LNCAP (cell line): ENCODE results near the gene KCNQ1OT1.

ENCODE experiments used
- TF ChIP-seq, protein P1 (sequence below): fragments of 450-650 bp; IDR thresholded peaks from 2 replicates; pipeline ENCODE4 v1.5.1; 2017; ENCODE audit warnings: mild to moderate bottlenecking

KCNQ1OT1 gene

DNA sequence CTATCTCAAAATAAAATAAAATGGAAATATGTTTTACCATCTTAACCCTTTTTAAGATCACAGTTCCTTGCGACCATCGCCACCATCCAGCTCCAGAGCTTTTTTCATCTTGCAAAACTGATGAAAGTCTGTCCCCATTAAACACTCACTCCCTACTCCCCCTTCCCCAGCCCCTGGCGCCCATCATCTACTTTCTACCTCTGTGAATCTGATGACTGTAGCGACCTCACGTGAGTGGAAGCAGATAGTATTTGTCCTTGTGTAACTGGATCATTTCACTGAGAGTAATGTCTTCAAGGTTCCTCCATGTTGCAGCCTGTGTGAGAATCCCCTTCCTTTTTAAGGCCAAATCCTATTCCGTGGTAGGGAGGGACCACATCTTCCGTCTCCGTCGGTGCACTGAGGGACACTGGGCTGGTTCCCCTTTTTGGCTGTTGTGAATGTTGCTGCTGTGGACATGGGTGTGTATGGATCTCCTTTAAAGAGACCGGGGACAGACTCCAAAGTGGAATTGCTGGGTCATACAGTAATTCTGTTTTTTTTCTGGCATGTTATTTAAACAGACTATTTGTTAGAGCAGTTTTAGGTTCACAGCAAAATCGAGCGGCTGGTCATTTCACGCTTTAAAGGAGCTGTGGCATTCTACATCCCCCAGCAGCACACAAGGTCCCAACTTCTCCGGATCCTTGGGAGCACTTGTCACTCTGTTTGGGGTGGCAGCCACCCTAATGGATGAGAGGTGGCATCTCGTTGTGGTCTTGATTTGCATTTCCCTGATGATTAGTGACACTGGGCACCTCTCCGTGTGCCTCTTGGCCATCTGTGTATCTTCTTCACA is 135.0 kb downstream of the KCNQ1OT1 start:
- TF ChIP-seq, protein P1, sequence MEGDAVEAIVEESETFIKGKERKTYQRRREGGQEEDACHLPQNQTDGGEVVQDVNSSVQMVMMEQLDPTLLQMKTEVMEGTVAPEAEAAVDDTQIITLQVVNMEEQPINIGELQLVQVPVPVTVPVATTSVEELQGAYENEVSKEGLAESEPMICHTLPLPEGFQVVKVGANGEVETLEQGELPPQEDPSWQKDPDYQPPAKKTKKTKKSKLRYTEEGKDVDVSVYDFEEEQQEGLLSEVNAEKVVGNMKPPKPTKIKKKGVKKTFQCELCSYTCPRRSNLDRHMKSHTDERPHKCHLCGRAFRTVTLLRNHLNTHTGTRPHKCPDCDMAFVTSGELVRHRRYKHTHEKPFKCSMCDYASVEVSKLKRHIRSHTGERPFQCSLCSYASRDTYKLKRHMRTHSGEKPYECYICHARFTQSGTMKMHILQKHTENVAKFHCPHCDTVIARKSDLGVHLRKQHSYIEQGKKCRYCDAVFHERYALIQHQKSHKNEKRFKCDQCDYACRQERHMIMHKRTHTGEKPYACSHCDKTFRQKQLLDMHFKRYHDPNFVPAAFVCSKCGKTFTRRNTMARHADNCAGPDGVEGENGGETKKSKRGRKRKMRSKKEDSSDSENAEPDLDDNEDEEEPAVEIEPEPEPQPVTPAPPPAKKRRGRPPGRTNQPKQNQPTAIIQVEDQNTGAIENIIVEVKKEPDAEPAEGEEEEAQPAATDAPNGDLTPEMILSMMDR: no peak

DNA sequence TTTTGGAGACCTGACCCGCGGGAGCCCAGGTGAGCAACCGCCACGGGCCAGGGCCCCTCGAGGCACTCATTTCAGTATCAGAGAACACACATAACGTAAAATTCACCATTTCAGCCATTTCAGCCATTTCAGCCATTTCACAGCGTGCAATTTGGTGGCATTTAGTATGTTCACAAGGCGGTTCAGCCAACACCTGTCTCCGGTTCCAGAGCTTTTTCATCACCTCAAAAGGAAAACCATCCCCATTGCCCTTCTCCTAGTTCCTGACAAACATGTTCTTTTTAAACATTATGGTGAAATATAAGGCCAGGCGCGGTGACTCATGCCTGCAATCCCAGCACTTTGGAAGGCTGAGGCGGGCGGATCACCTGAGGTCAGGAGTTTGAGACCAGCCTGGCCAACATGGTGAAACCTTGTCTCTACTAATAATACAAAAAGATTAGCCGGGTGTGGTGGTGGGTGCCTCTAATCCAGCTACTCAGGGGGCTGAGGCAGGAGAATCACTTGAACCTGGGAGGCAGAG is 135.7 kb downstream of the KCNQ1OT1 start:
- TF ChIP-seq, protein P1: no peak

DNA sequence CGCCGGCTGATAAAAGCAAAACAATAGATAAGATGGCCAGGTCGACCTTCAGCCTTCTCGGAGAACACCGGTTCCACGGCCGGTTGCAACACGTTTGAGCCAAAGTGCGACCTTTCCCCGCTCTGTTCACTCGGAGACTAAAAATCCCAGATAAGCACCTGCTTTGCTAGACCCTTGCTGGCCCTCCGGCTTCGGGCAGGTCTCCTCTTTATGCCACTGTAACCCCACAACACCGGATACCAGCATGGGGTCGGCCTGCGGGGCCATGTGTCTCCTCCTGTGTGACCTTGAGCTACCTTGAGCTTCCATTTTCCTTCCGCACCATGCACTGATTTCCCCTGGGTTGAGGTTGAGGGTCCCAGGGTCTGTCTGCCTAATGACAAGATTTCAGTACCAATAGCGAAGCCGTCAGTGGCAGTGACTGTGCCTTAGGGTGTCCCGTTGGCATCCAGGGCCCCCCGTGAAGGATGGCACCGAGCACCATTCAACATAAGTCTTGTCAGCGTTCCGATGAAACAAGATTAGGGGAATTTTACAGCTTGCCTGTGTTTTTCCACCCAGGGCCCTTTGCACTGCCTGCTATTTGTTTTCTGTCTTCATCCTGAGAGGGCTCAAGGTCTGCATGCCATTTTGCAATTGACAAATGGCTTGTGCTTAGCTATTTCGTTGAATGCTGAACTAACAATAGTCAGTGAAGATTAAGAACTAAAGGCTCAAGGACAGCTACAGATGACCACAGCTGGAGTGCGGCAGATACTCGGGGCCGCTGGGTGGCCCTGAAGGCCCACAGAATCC is 136.4 kb downstream of the KCNQ1OT1 start:
- TF ChIP-seq, protein P1: no peak

DNA sequence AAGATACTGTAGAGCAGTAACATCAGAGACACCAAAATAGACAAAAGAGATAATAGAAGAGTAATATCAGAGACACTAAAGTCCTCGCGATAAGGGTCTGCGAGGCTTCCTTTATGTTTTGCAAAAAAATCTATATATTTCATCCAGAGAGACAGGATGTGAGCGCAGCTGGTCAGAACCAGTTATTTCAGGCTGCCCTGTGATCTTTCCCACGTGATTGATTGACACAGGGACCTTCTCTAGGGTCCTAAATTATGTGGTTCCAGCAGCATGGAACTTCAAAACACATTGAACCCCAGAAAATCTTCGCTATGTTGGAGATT is 136.9 kb downstream of the KCNQ1OT1 start:
- TF ChIP-seq, protein P1: no peak

DNA sequence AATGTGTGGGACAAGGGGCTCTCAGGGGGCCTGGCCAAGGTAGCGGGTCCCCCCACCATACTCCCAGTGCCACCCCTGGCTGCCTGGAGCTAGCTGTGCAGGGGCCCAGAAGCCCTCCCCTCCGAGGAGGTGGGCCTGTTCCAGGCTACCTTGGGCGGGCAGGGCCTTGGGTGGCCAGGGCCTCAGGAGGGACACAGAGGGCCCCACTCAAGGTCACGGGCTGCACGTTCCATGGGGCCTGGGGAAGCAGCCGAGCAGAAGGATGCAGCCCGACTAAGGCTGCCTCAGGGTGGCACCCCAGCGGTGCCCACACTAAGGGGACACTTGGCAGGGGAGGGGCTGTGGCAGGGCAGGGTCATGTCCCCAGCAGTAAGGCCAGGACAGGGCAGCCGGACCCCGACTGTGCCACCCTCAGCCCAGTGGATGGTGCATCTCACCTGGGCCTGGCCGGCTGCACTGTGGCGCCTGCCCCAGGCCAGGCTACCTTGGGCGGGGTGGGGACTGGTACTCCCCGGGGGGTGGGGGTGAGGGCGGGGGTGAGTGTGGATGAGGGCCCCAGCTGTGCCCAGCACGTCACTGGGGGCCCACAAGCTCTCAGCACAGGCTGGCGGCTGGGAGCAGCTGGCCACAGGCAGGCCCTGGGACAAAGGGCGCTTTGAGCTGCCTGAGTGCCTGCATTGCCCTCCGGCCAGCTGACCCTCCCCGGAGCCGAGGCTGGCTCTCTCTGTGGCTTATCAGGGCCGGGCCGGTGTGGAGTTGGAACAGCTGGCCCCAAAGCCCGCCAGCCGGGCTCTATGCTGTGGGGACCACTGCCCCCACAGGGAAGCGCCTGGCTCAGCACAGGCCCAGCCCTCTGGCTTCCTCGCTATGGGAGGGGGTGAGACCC is 137.9 kb downstream of the KCNQ1OT1 start:
- TF ChIP-seq, protein P1: no peak

DNA sequence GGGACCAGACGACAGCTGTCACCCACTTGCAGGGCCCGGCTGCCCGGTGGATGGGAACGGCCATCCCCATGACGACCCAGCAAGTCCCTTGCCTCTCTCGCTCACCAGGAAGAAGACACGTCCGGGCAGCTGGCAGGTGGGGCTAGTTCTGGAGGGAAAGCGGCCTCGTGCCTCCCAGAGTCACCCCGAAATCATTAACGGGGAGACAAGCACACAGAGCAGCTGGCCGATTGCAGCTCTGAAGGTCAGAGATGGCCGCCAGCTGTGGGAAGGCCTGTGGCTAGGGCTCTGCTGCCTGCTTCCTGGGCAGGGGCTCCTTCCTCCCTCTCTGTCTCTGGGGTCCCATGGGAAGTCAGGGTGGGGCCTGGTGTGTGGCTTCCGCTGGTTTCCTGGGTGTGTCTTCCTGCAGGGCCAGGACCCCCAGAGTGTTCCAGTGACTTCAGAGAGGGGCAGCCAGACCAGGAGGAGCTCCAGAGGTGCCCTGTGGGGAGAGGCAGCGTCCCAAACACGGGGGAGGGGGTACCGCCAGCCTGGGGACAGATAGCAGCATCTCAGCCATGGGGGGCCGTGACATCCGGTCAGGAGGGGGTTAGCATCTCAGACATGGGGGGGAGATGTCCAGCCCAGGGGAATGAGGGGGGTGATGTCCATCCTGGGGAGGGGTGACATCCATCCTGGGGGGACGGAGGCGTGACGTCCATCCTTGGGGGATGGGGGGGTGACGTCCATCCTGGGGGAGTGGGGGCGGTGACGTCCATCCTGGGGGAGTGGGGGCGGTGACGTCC is 140.1 kb downstream of the KCNQ1OT1 start:
- TF ChIP-seq, protein P1: no peak
